Left ventricle myocardium inferior (tissue), 1 donor: ENCODE data around the gene UQCRC1. TPM values are rescaled to one million over a fixed set of nuclear protein-coding genes. Genes with fewer than 3 reads are reported as not detected.

Experiments used
- DNase-seq: peaks from one replicate; pipeline ENCODE4 v3.0.0-alpha.2; 2020
- H3K27ac ChIP-seq: fragments of 200-600 bp; replicated peaks from 2 replicates; pipeline ENCODE4 v1.8.0; 2021
- H3K27me3 ChIP-seq: fragments of 200-600 bp; 2 replicates; pipeline ENCODE4 v1.8.0; 2021; ENCODE audit warnings: low read depth
- H3K36me3 ChIP-seq: fragments of 200-600 bp; 2 replicates; pipeline ENCODE4 v1.8.0; 2021
- H3K4me1 ChIP-seq: fragments of 200-600 bp; 2 replicates; pipeline ENCODE4 v1.8.0; 2021
- H3K4me3 ChIP-seq: fragments of 200-600 bp; 2 replicates; pipeline ENCODE4 v1.8.0; 2021; ENCODE audit warnings: mild to moderate bottlenecking, moderate library complexity
- H3K9me3 ChIP-seq: fragments of 200-600 bp; replicated peaks from 2 replicates; pipeline ENCODE4 v1.8.0; 2021
- intact Hi-C: fragments of 100-400 bp; cut with micrococcal nuclease; formaldehyde crosslinking; loops from one replicate; pipeline ENCODE4 v1.11.0; 2022
- total RNA-seq: library from RNA; stranded (reverse); fragmentation: NEBNext Ultra II Directional; extraction: Animal tissue kit (Norgen Biotek cat#: 25700); gene quantifications from one replicate; pipeline ENCODE4 v1.2.1, GENCODE V29; 2021
- TF ChIP-seq, protein P1 (sequence below): fragments of 200-600 bp; IDR thresholded peaks from 2 replicates; pipeline ENCODE4 v1.8.0; 2021; ENCODE audit warnings: antibody characterized with exemption, mild to moderate bottlenecking, borderline replicate concordance
- donor health status: DM: no; HTN: yes; CAD: no; lungs with severe emphysema.

Gene UQCRC1
- total RNA-seq, 1 donor from 2014 or later = 1,000 TPM

DNA sequence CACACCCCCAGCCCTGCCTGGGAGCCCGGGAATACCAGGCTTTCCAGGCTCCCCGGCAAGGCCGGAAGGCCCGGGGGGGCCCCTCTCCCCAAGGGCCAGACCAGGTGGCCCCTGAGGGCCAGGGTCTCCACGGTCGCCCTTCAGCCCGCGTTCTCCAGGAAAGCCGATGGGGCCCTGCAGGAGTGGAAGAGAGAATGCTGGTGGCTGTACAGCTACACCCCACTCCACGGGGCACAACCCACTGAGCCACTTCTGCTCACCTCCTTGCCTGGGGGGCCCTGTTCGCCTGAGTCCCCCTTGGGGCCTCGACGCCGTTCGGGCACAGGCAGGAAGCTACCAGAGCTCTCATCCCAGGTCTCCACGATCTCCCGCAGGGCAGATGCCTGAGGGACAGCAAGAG is 34.1 kb downstream of the UQCRC1 start:
- Histone ChIP-seq H3K4me1 (no peaks in the 10 kb centered on the region), H3K9me3 (no peaks in the 10 kb centered on the region), H3K4me3 (no peak overlapping the region), H3K27ac (no peak overlapping the region), H3K27me3 (no peaks in the 10 kb centered on the region), H3K36me3 (peaks cover 13% of the 10 kb centered on the region)
- intact Hi-C loops = no loop called here
- DNase-seq = no peak
- TF ChIP-seq, protein P1, sequence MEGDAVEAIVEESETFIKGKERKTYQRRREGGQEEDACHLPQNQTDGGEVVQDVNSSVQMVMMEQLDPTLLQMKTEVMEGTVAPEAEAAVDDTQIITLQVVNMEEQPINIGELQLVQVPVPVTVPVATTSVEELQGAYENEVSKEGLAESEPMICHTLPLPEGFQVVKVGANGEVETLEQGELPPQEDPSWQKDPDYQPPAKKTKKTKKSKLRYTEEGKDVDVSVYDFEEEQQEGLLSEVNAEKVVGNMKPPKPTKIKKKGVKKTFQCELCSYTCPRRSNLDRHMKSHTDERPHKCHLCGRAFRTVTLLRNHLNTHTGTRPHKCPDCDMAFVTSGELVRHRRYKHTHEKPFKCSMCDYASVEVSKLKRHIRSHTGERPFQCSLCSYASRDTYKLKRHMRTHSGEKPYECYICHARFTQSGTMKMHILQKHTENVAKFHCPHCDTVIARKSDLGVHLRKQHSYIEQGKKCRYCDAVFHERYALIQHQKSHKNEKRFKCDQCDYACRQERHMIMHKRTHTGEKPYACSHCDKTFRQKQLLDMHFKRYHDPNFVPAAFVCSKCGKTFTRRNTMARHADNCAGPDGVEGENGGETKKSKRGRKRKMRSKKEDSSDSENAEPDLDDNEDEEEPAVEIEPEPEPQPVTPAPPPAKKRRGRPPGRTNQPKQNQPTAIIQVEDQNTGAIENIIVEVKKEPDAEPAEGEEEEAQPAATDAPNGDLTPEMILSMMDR = no peak

DNA sequence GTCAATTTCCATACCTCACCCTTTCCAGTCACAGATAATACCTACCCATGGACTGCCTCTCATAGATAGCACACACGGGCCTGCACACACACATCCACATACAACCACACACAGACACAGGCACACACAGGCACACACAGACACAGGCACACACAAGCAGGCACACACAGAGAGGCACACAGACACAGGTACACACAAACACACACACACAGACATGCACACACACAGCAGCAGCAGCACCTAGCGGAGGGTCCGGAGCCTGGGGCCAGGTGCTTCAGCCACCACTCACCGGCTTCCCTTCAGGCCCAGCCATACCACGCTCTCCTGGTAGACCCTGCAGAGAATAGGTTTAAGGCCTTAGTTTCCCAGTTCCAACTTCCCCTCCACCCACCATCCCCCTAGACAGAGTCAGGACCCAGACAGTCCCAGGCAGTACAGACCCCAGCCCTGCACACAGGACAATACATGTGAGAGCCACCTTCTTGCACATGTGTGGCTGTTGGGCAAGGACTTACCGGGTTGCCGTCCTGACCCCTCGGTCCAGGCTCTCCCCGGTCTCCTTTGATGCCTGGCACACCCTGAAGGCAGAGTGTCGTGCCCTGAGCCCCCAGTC is 35.4 kb downstream of the UQCRC1 start:
- no peak overlapping the region for H3K27ac ChIP-seq
- no peaks in the 10 kb centered on the region for H3K9me3 ChIP-seq
- H3K4me1 ChIP-seq = no peaks in the 10 kb centered on the region
- no peak overlapping the region for H3K4me3 ChIP-seq
- no peak for DNase-seq
- TF ChIP-seq, protein P1 = no peak
- H3K27me3 ChIP-seq = no peaks in the 10 kb centered on the region
- intact Hi-C loops = no loop called here
- peaks cover 13% of the 10 kb centered on the region for H3K36me3 ChIP-seq

DNA sequence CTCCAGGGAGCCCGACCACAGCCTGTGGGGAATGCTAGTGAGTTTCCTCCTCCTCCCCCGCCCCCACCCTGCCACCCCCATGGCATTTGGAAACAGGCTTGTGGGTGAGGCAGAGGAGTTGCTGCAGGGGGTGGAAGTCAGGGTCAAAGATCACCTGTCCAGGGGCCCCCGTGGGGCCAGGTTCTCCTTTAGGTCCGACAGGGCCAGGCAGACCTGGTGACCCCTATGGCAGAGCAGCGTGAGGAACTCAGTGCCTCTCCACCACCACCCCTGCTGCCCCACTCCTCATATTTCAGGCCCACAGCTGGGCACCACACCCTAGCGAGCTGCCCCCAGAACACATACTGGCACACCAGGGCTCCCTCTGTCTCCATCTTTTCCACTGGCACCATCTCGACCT is 36.9 kb downstream of the UQCRC1 start:
- Histone ChIP-seq H3K4me1 (no peaks in the 10 kb centered on the region), H3K36me3 (peaks cover 9% of the 10 kb centered on the region), H3K27ac (no peak overlapping the region), H3K9me3 (no peaks in the 10 kb centered on the region), H3K27me3 (no peaks in the 10 kb centered on the region), H3K4me3 (no peak overlapping the region)
- TF ChIP-seq, protein P1 = no peak
- no peak for DNase-seq
- intact Hi-C loops = no loop called here

DNA sequence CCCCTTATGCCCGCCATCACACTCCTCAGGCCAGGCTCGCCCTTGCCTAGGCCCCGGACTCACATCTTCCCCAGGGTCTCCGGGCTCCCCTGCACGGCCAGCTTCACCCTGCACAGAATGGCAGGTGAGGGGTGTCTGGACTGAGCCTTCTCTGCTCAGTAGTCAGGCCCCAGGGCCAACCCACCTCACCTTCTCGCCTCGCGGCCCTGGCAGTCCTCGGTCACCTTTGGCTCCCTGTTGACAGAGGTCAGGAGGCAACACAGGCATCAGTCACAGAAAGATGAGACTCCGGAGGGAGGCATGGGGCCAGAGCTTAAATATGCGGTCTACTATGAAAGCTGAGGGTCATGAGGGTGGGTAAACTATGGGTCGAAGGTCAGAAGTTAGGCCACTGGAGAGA is 37.5 kb downstream of the UQCRC1 start:
- DNase-seq = no peak
- no peak overlapping the region for H3K4me3 ChIP-seq
- no peaks in the 10 kb centered on the region for H3K27me3 ChIP-seq
- intact Hi-C loops = no loop called here
- no peaks in the 10 kb centered on the region for H3K4me1 ChIP-seq
- H3K9me3 ChIP-seq = no peaks in the 10 kb centered on the region
- TF ChIP-seq, protein P1 = no peak
- H3K36me3 ChIP-seq = peaks cover 3% of the 10 kb centered on the region
- no peak overlapping the region for H3K27ac ChIP-seq

DNA sequence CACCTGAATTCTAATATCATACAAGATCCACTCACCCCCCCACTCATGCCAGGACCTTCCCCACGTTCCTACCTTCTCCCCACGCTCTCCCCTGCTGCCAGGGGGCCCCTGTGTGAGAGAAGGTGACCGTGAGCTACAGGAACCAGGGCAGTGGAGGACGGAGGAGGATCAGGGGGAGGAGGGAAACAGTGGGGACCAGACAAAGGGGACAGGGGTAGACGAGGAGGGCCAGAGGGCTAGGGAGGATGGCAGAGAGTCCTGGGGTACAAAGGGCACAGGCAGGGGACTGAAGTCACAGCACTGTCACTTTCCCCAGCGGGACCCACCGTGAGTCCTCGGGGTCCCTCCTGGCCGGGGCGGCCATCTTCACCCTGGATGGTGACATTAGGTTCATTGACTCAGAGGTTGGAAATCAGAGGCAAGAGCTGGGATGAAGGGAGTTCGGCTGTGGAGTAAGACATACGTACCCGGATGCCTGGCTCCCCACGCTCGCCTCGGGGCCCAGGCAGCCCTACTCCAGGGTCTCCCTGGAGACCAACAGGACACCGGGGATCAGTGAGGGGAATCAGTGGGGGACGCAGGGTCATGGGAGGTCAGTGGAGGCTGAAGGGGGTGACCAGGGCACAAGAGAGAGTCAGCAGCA is 39.5 kb downstream of the UQCRC1 start:
- no peak overlapping the region for H3K4me3 ChIP-seq
- intact Hi-C loops = no loop called here
- no peaks in the 10 kb centered on the region for H3K4me1 ChIP-seq

More for the DNA sequence above, 39.5 kb downstream of the UQCRC1 start:
- DNase-seq = no peak
- H3K27ac ChIP-seq = no peak overlapping the region
- H3K9me3 ChIP-seq = no peaks in the 10 kb centered on the region
- H3K27me3 ChIP-seq = no peaks in the 10 kb centered on the region
- TF ChIP-seq, protein P1 = no peak
- H3K36me3 ChIP-seq = no peaks in the 10 kb centered on the region
